ENCODE measurements around the gene BRSK2.

DNA sequence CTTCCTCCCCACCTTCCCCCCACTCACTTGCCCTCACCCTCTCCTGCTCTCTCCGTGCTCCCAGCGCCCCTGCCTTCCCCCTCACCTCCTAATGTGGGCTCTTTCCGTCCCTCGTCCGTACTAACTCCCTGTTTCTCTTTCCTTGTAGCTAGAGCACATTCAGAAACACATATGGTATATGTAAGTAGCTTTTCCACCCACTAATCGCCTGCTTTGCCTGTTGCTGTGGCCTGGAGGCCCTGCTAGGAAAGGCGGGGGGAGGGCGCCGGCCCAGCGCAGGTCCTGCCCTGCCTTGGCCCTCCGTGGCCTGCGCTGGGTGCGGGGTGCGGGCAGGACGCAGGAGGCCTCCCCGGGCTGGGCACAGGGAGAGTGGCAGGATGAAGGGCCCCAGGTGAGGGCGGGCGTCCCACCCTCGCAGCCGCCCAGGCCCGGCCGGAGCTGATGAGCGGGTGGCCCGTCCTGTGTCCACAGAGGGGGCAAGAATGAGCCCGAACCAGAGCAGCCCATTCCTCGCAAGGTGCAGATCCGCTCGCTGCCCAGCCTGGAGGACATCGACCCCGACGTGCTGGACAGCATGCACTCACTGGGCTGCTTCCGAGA, 55.2 kb downstream of the BRSK2 start:
- TF ChIP-seq CTCF (IDR thresholded peaks at IDR 0.05; ENCODE audit: low read length) (no peak), EZH2phosphoT487 (IDR thresholded peaks at IDR 0.05; ENCODE audit: low read length) (no peak)
